Activated naive CD4-positive, alpha-beta T cell treated with anti-CD3 and anti-CD28 coated beads for 36 hours (primary cell): ENCODE results near the gene TP53BP2. TPM values are rescaled to one million over a fixed set of nuclear protein-coding genes. Genes with fewer than 3 reads are reported as not detected.

Experiments used
- CTCF ChIA-PET: fragments of 350-600 bp; sonication (Branson Sonifier 250); formaldehyde crosslinking; loops from one replicate; lab custom pipeline; 2021; ENCODE audit warnings: antibody characterized with exemption; lab: Charles Lee
- DNase-seq: peaks from one replicate; pipeline ENCODE4 v3.0.0-alpha.2; 2020
- H3K27ac Mint-ChIP-seq: one replicate; pipeline ENCODE4 v1.8.0; 2021; ENCODE audit warnings: mild to moderate bottlenecking, mixed read lengths
- H3K27me3 Mint-ChIP-seq: one replicate; pipeline ENCODE4 v1.8.0; 2021; ENCODE audit warnings: low read depth, mixed read lengths
- H3K36me3 Mint-ChIP-seq: one replicate; pipeline ENCODE4 v1.8.0; 2021; ENCODE audit warnings: low read depth, mixed read lengths
- H3K4me1 Mint-ChIP-seq: one replicate; pipeline ENCODE4 v1.8.0; 2021; ENCODE audit warnings: low read depth, mixed read lengths
- H3K4me3 Mint-ChIP-seq: one replicate; pipeline ENCODE4 v1.8.0; 2021; ENCODE audit warnings: mild to moderate bottlenecking, moderate library complexity, mixed read lengths
- H3K9me3 Mint-ChIP-seq: one replicate; pipeline ENCODE4 v1.8.0; 2021; ENCODE audit warnings: mixed read lengths
- intact Hi-C: fragments of 100-400 bp; cut with micrococcal nuclease; formaldehyde crosslinking; loops from one replicate; pipeline ENCODE4 v1.15.1; 2023
- total RNA-seq, 2 experiments: library from RNA; stranded (reverse); gene quantifications; one replicate each; pipeline ENCODE4 v1.2.3, GENCODE V29; 2021

Gene TP53BP2
- total RNA-seq, 2 experiments from 2014 or later, result 40.8 to 44.2 TPM

GRCh38 chr1:223836586-223836985, 9.2 kb downstream of the TP53BP2 start:
- Mint-ChIP-seq H3K9me3 (no peaks in the 10 kb centered on the region), H3K27me3 (no peaks in the 10 kb centered on the region), H3K4me3 (no peak overlapping the region), H3K36me3 (no peaks in the 10 kb centered on the region), H3K27ac (no peak overlapping the region), H3K4me1 (peaks cover 35% of the 10 kb centered on the region)
- intact Hi-C loops, result no loop called here
- no peak for DNase-seq
- CTCF ChIA-PET, result interaction anchor here (1.0 kb wide), 1 partner anchor 140 kb away, joined by 3 read pairs; no protein-coding TSS in a partner anchor

- CTCF ChIA-PET, result interaction anchor here (0.5 to 1.0 kb wide), 3 partner anchors 12 to 496 kb away, joined by 3 to 5 read pairs (median 3); no protein-coding TSS in a partner anchor
Observed at GRCh38 chr1:223835754-223836153, 10.0 kb downstream of the TP53BP2 start.

GRCh38 chr1:223834660-223835263, 11.0 kb downstream of the TP53BP2 start:
- peaks cover 29% of the 10 kb centered on the region for H3K4me1 Mint-ChIP-seq
- H3K4me3 Mint-ChIP-seq, result no peak overlapping the region
- DNase-seq, result peak; percentile 57
- no peaks in the 10 kb centered on the region for H3K9me3 Mint-ChIP-seq
- no peak overlapping the region for H3K27ac Mint-ChIP-seq
- H3K27me3 Mint-ChIP-seq, result no peaks in the 10 kb centered on the region
- intact Hi-C loops, result loop anchor here (5.0 kb wide), 1 partner anchor 602 kb away; no protein-coding TSS in a partner anchor
- H3K36me3 Mint-ChIP-seq, result no peaks in the 10 kb centered on the region
- CTCF ChIA-PET, result no interaction called here

More at GRCh38 chr1:223835754-223836153, 10.0 kb downstream of the TP53BP2 start:
- H3K4me3 Mint-ChIP-seq, result no peak overlapping the region
- peak; percentile 25 for DNase-seq
- H3K27me3 Mint-ChIP-seq, result no peaks in the 10 kb centered on the region
- H3K27ac Mint-ChIP-seq, result no peak overlapping the region
- intact Hi-C loops, result no loop called here
- H3K36me3 Mint-ChIP-seq, result no peaks in the 10 kb centered on the region
- H3K4me1 Mint-ChIP-seq, result peaks cover 33% of the 10 kb centered on the region
- H3K9me3 Mint-ChIP-seq, result no peaks in the 10 kb centered on the region

GRCh38 chr1:223833948-223834347, 11.8 kb downstream of the TP53BP2 start:
- Mint-ChIP-seq H3K27ac (no peak overlapping the region), H3K4me3 (no peak overlapping the region), H3K9me3 (no peaks in the 10 kb centered on the region), H3K27me3 (no peaks in the 10 kb centered on the region), H3K36me3 (no peaks in the 10 kb centered on the region), H3K4me1 (peaks cover 33% of the 10 kb centered on the region)
- no peak for DNase-seq
- intact Hi-C loops, result loop anchor here (2.0 to 5.0 kb wide), 4 partner anchors 159 to 602 kb away; partner anchors contain the start of gene DEGS1
- CTCF ChIA-PET, result interaction anchor here (1.9 kb wide), 3 partner anchors 9 to 22 kb away, joined by 6 to 10 read pairs (median 6); partner anchors contain the start of gene TP53BP2

GRCh38 chr1:223832637-223832943, 13.2 kb downstream of the TP53BP2 start:
- no peaks in the 10 kb centered on the region for H3K9me3 Mint-ChIP-seq

GRCh38 chr1:223831755-223832636, 13.8 kb downstream of the TP53BP2 start:
- no peaks in the 10 kb centered on the region for H3K9me3 Mint-ChIP-seq
- peak overlapping the region; percentile 93 for H3K27ac Mint-ChIP-seq
- DNase-seq, result peak; percentile 14
- no peaks in the 10 kb centered on the region for H3K27me3 Mint-ChIP-seq
- H3K4me1 Mint-ChIP-seq, result peaks cover 28% of the 10 kb centered on the region
- CTCF ChIA-PET, result interaction anchor here (1.1 to 1.9 kb wide), 4 partner anchors 14 to 20 kb away, joined by 4 to 10 read pairs (median 7); partner anchors contain the start of gene TP53BP2
- H3K36me3 Mint-ChIP-seq, result peaks cover 9% of the 10 kb centered on the region
- intact Hi-C loops, result loop anchor here (1.0 to 5.0 kb wide), 10 partner anchors 12 to 666 kb away; partner anchors contain the start of gene DEGS1
- peak overlapping the region; percentile 28 for H3K4me3 Mint-ChIP-seq

More at GRCh38 chr1:223832637-223832943, 13.2 kb downstream of the TP53BP2 start:
- CTCF ChIA-PET, result interaction anchor here (0.7 to 1.9 kb wide), 4 partner anchors 10 to 453 kb away, joined by 3 to 10 read pairs (median 6); partner anchors contain the start of gene TP53BP2
- DNase-seq, result peak; percentile 45
- Mint-ChIP-seq H3K4me1 (peaks cover 27% of the 10 kb centered on the region), H3K27ac (peak overlapping the region; percentile 93), H3K4me3 (peak overlapping the region; percentile 28), H3K27me3 (no peaks in the 10 kb centered on the region), H3K36me3 (peaks cover 5% of the 10 kb centered on the region)
- intact Hi-C loops, result loop anchor here (1.0 to 5.0 kb wide), 10 partner anchors 12 to 666 kb away; partner anchors contain the start of gene DEGS1

- peaks cover 9% of the 10 kb centered on the region for H3K36me3 Mint-ChIP-seq
- H3K4me1 Mint-ChIP-seq, result peaks cover 51% of the 10 kb centered on the region
- H3K27ac Mint-ChIP-seq, result no peak overlapping the region
- CTCF ChIA-PET, result interaction anchor here (0.5 to 0.6 kb wide), 2 partner anchors 41 to 419 kb away, joined by 3 to 4 read pairs; no protein-coding TSS in a partner anchor
- intact Hi-C loops, result loop anchor here (5.0 kb wide), 1 partner anchor 597 kb away; no protein-coding TSS in a partner anchor
- H3K9me3 Mint-ChIP-seq, result no peaks in the 10 kb centered on the region
- no peaks in the 10 kb centered on the region for H3K27me3 Mint-ChIP-seq
- no peak overlapping the region for H3K4me3 Mint-ChIP-seq
- DNase-seq, result no peak
Observed at GRCh38 chr1:223829678-223830077, 16.1 kb downstream of the TP53BP2 start.

GRCh38 chr1:223828162-223828848, 17.4 kb downstream of the TP53BP2 start:
- CTCF ChIA-PET, result no interaction called here
- no peak for DNase-seq
- Mint-ChIP-seq H3K27me3 (no peaks in the 10 kb centered on the region), H3K27ac (no peak overlapping the region), H3K36me3 (peaks cover 9% of the 10 kb centered on the region), H3K4me3 (no peak overlapping the region), H3K9me3 (no peaks in the 10 kb centered on the region), H3K4me1 (peaks cover 63% of the 10 kb centered on the region)
- intact Hi-C loops, result no loop called here

- Mint-ChIP-seq H3K27ac (no peak overlapping the region), H3K36me3 (peaks cover 9% of the 10 kb centered on the region), H3K27me3 (no peaks in the 10 kb centered on the region), H3K9me3 (no peaks in the 10 kb centered on the region), H3K4me1 (peaks cover 71% of the 10 kb centered on the region), H3K4me3 (no peak overlapping the region)
- DNase-seq, result no peak
- intact Hi-C loops, result no loop called here
- CTCF ChIA-PET, result no interaction called here
Observed at GRCh38 chr1:223827193-223827663, 18.5 kb downstream of the TP53BP2 start.

- Mint-ChIP-seq H3K4me1 (peaks cover 71% of the 10 kb centered on the region), H3K4me3 (no peak overlapping the region)
- CTCF ChIA-PET, result interaction anchor here (1.1 to 3.2 kb wide), 2 partner anchors 12 to 15 kb away, joined by 3 to 16 read pairs; no protein-coding TSS in a partner anchor
Observed at GRCh38 chr1:223825767-223826748, 19.7 kb downstream of the TP53BP2 start.

More at GRCh38 chr1:223825767-223826748, 19.7 kb downstream of the TP53BP2 start:
- Mint-ChIP-seq H3K27ac (no peak overlapping the region), H3K9me3 (no peaks in the 10 kb centered on the region), H3K36me3 (peaks cover 9% of the 10 kb centered on the region), H3K27me3 (no peaks in the 10 kb centered on the region)
- DNase-seq, result no peak
- intact Hi-C loops, result no loop called here
